HG02970 (cell line): ENCODE data around the gene CENPT.

Experiments
- ATAC-seq: cut with Tn5 transposase; IDR thresholded peaks from one replicate; pipeline ENCODE4 v1.9.1; 2021; ENCODE audit warnings: mild to moderate bottlenecking, moderate library complexity, moderate number of reproducible peaks; ENCODE audit not compliant: unreplicated experiment, low FRiP score

Gene CENPT

DNA sequence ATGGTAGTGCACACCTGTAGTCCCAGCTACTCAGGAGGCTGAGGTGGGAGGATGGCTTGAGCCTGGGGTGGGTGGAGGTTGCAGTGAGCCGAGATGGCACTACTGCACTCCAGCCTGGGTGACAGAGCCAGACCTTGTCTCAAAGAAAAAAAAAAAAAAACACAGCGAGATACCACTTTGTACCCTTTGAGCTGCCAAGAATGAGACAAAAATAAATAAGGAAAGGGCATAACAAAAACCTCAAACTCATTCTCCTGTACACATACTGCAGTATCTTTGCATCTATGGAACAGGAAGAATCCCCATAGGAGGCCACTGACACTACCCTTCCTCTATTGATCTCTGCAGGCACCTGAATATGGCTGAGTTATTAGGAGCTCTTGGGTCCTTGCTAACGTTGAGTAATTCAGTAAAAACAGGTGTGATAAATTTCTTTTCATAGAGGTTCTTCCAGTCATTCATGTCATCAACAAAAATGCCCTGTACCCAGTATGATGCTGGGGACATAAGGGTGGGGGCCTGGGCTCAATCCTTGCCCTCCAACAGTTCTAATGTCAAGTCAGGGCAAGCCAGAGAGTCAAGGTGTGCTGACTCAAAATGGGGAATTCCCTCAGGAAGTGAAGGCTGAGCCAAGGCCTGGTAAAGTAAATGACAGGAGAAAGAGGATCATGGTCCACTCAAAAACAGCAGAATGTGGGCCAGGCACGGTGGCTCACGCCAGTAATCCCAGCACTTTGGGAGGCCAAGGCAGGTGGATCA is 68.1 kb downstream of the CENPT start:
- ATAC-seq = no peak
